HepG2 (cell line): ENCODE measurements around the gene GPR162. TPM values are rescaled to one million over a fixed set of nuclear protein-coding genes. Genes with fewer than 3 reads are reported as not detected.
A peak's percentile ranks its signal among the peaks of the same experiment; 100 is the strongest.

ENCODE experiments used
- GLMP ChIP-seq: sonication (generic); formaldehyde crosslinking; IDR thresholded peaks from 2 replicates; pipeline ENCODE4 v1.9.0; 2021; ENCODE audit warnings: missing genetic modification reagents, mild to moderate bottlenecking, borderline replicate concordance
- MTF2 ChIP-seq: sonication (generic); formaldehyde crosslinking; IDR thresholded peaks from 2 replicates; pipeline ENCODE4 v1.5.0; 2020; ENCODE audit warnings: missing genetic modification reagents, borderline replicate concordance
- POGK ChIP-seq: sonication (generic); formaldehyde crosslinking; conservative IDR thresholded peaks from 2 replicates; pipeline ENCODE4 v1.8.0; 2022; ENCODE audit warnings: mild to moderate bottlenecking, moderate library complexity, missing genetic modification reagents
- POLR2G ChIP-seq: fragments of 200-400 bp; formaldehyde crosslinking; IDR thresholded peaks from 2 replicates; pipeline ENCODE4 v1.6.1; 2018; ENCODE audit warnings: mild to moderate bottlenecking, low read depth, low read length, moderate library complexity
- RAD21 ChIP-seq: fragments of 450-650 bp; formaldehyde crosslinking; IDR thresholded peaks from 2 replicates; pipeline ENCODE4 v1.5.0; 2020; ENCODE audit warnings: mild to moderate bottlenecking
- THAP11 ChIP-seq: IDR thresholded peaks from 2 replicates; pipeline ENCODE4 v1.6.1; 2016; ENCODE audit warnings: missing biosample characterization, missing genetic modification reagents
- TOE1 ChIP-seq: sonication (generic); formaldehyde crosslinking; IDR thresholded peaks from 2 replicates; pipeline ENCODE4 v1.4.0; 2020; ENCODE audit warnings: mild to moderate bottlenecking, missing genetic modification reagents
- ZFP90 ChIP-seq: sonication (generic); formaldehyde crosslinking; IDR thresholded peaks from 2 replicates; pipeline ENCODE4 v1.8.0; 2022; ENCODE audit warnings: missing genetic modification reagents, mild to moderate bottlenecking, inconsistent platforms, borderline replicate concordance
- ZMYM3 ChIP-seq: sonication (generic); formaldehyde crosslinking; IDR thresholded peaks from 2 replicates; pipeline ENCODE4 v1.5.1; 2020; ENCODE audit warnings: mild to moderate bottlenecking, missing genetic modification reagents
- ZNF343 ChIP-seq: sonication (generic); formaldehyde crosslinking; IDR thresholded peaks from 2 replicates; pipeline ENCODE4 v1.4.0; 2020; ENCODE audit warnings: mild to moderate bottlenecking, missing genetic modification reagents
- ZNF546 ChIP-seq: sonication (generic); formaldehyde crosslinking; conservative IDR thresholded peaks from 2 replicates; pipeline ENCODE4 v1.8.1; 2023; ENCODE audit warnings: mild to moderate bottlenecking, missing genetic modification reagents
- ZNF557 ChIP-seq: sonication (generic); formaldehyde crosslinking; IDR thresholded peaks from 2 replicates; pipeline ENCODE4 v1.4.0; 2020; ENCODE audit warnings: missing genetic modification reagents
- ZNF563 ChIP-seq: sonication (generic); formaldehyde crosslinking; IDR thresholded peaks from 2 replicates; pipeline ENCODE4 v1.8.0; 2022; ENCODE audit warnings: mild to moderate bottlenecking, moderate library complexity, missing genetic modification reagents
- ZNF75D ChIP-seq: sonication (generic); formaldehyde crosslinking; IDR thresholded peaks from 2 replicates; pipeline ENCODE4 v1.8.1; 2023; ENCODE audit warnings: missing genetic modification reagents, mild to moderate bottlenecking, borderline replicate concordance
- ZNF800 ChIP-seq: sonication (generic); formaldehyde crosslinking; IDR thresholded peaks from 2 replicates; pipeline ENCODE4 v1.4.0; 2020; ENCODE audit warnings: missing genetic modification reagents
- ZSCAN30 ChIP-seq: sonication (generic); formaldehyde crosslinking; IDR thresholded peaks from 2 replicates; pipeline ENCODE4 v1.5.0; 2020; ENCODE audit warnings: mild to moderate bottlenecking, missing genetic modification reagents
- polyA plus RNA-seq, 8 experiments: library from polyadenylated mRNA; depleted of rRNA in 3 of 8; stranded (reverse) in 7 of 8; unstranded in 1 of 8; fragments of >200 nt; fragmentation: Illumina TruSeq in 4 of 8; extraction: Trizol in 4 of 8; gene quantifications; 2 replicates each; pipeline versions ENCODE4 v1.2.1 to v1.2.3, GENCODE V29; 2011 to 2016; ENCODE audit warnings: low read depth in 4 of 8, missing spikeins in 1 of 8, mixed read lengths in 1 of 8; ENCODE audit not compliant: insufficient read depth in 1 of 8
- total RNA-seq, 5 experiments: library from RNA; depleted of rRNA; stranded (reverse); fragments of >200 nt; fragmentation: Illumina TruSeq; extraction: Trizol; gene quantifications; 2 replicates each; pipeline ENCODE4 v1.2.3, GENCODE V29; 2016; ENCODE audit warnings: low read depth in 1 of 5

Gene GPR162
- total and polyA plus RNA-seq, 2 of the 13 experiments (the other 11 are each of a cell fraction or from before 2014, with no cell fraction given), result 0.08 TPM; not detected in 1

GRCh38 chr12:6873094-6874014 lies 51.7 kb downstream of the GPR162 start, which contains the start of gene SPSB2 (continued):
- TF ChIP-seq GLMP (CRISPR knock-in tag) (no peak), ZNF75D (CRISPR knock-in tag) (no peak), ZMYM3 (CRISPR knock-in tag) (peak; percentile 55), ZNF557 (peak; percentile 38; the same call in 1 of the 2 replicates), ZNF563 (CRISPR knock-in tag) (no peak), ZSCAN30 (CRISPR knock-in tag) (no peak), POLR2G (peak; percentile 58), THAP11 (CRISPR knock-in tag) (peak; percentile 76), RAD21 (CRISPR knock-in tag) (no peak), ZNF343 (CRISPR knock-in tag) (no peak), ZNF800 (no peak), ZNF546 (CRISPR knock-in tag) (peak; percentile 52; the same call in 1 of the 2 replicates), ZFP90 (0 out of 2 replicates have a peak, but pooled peaks have one; percentile 60), POGK (CRISPR knock-in tag) (no peak; the same call in 1 of the 2 replicates), MTF2 (CRISPR knock-in tag) (no peak), TOE1 (CRISPR knock-in tag) (no peak)
